Endothelial cell (in vitro differentiated cells): Measurements from ENCODE around the gene ANO10. TPM values are rescaled to one million over a fixed set of nuclear protein-coding genes. Genes with fewer than 3 reads are reported as not detected.
"Not testable (repeated sequence)": the region's sequence is repeated elsewhere in the genome, so short reads cannot be mapped to it uniquely, and the experiment has no call there.

Experiments
- DNase-seq: peaks from one replicate; pipeline ENCODE4 v3.0.0; 2021; ENCODE audit warnings: low spot score
- H3K27ac Mint-ChIP-seq: one replicate; pipeline ENCODE4 v1.8.0; 2021; ENCODE audit warnings: mixed read lengths, inconsistent platforms; ENCODE audit not compliant: unreplicated experiment
- H3K27me3 Mint-ChIP-seq: one replicate; pipeline ENCODE4 v1.8.0; 2021; ENCODE audit warnings: mild to moderate bottlenecking, moderate library complexity, mixed read lengths, inconsistent platforms; ENCODE audit not compliant: unreplicated experiment
- H3K36me3 Mint-ChIP-seq: one replicate; pipeline ENCODE4 v1.8.0; 2021; ENCODE audit warnings: mild to moderate bottlenecking, low read depth, mixed read lengths, inconsistent platforms; ENCODE audit not compliant: unreplicated experiment
- H3K4me1 Mint-ChIP-seq: one replicate; pipeline ENCODE4 v1.8.0; 2021; ENCODE audit warnings: mild to moderate bottlenecking, mixed read lengths, inconsistent platforms; ENCODE audit not compliant: unreplicated experiment
- H3K4me3 Mint-ChIP-seq: one replicate; pipeline ENCODE4 v1.8.0; 2021; ENCODE audit warnings: mild to moderate bottlenecking, mixed read lengths, inconsistent platforms; ENCODE audit not compliant: unreplicated experiment
- H3K9me3 Mint-ChIP-seq: one replicate; pipeline ENCODE4 v1.8.0; 2021; ENCODE audit warnings: mixed read lengths, inconsistent platforms; ENCODE audit not compliant: unreplicated experiment
- CTCF ChIP-seq: fragments of 200-600 bp; sonication (generic); IDR thresholded peaks from one replicate; pipeline ENCODE4 v1.5.0; 2021; ENCODE audit warnings: antibody characterized with exemption; ENCODE audit not compliant: unreplicated experiment
- total RNA-seq: library from RNA; stranded (reverse); fragmentation: NEBNext Ultra II Directional; extraction: Animal tissue kit (Norgen Biotek cat#: 25700); gene quantifications from one replicate; pipeline ENCODE4 v1.2.1, GENCODE V29; 2021; ENCODE audit not compliant: unreplicated experiment

The ANO10 gene
- total RNA-seq, 1 donor from 2014 or later, result 112 TPM

GRCh38 chr3:43362183-43362582 lies 259.6 kb downstream of the ANO10 start:
- peaks cover 21% of the 10 kb centered on the region for H3K36me3 Mint-ChIP-seq
- H3K27me3 Mint-ChIP-seq, result peaks cover 21% of the 10 kb centered on the region
- H3K4me3 Mint-ChIP-seq, result no peak overlapping the region

GRCh38 chr3:43361077-43361476 lies 260.7 kb downstream of the ANO10 start:
- no peak for TF ChIP-seq CTCF
- DNase-seq, result no peak
- Mint-ChIP-seq H3K36me3 (peaks cover 19% of the 10 kb centered on the region), H3K27ac (no peak overlapping the region), H3K27me3 (peaks cover 12% of the 10 kb centered on the region), H3K4me1 (no peaks in the 10 kb centered on the region), H3K4me3 (no peak overlapping the region), H3K9me3 (no peaks in the 10 kb centered on the region)

More at GRCh38 chr3:43362183-43362582, 259.6 kb downstream of the ANO10 start:
- no peak for DNase-seq
- no peak for TF ChIP-seq CTCF
- H3K27ac Mint-ChIP-seq, result no peak overlapping the region
- H3K9me3 Mint-ChIP-seq, result no peaks in the 10 kb centered on the region
- no peaks in the 10 kb centered on the region for H3K4me1 Mint-ChIP-seq

GRCh38 chr3:43356033-43356432 lies 265.8 kb downstream of the ANO10 start:
- H3K9me3 Mint-ChIP-seq, H3K4me3 Mint-ChIP-seq, DNase-seq, H3K4me1 Mint-ChIP-seq, H3K27ac Mint-ChIP-seq: not testable (repeated sequence)
- Mint-ChIP-seq H3K36me3 (peaks cover 39% of the 10 kb centered on the region), H3K27me3 (peaks cover 12% of the 10 kb centered on the region)

GRCh38 chr3:43353923-43354670 lies 267.7 kb downstream of the ANO10 start:
- peaks cover 11% of the 10 kb centered on the region for H3K4me1 Mint-ChIP-seq
- no peaks in the 10 kb centered on the region for H3K9me3 Mint-ChIP-seq
- H3K36me3 Mint-ChIP-seq, result peaks cover 57% of the 10 kb centered on the region
- H3K4me3 Mint-ChIP-seq, result no peak overlapping the region
- no peak for TF ChIP-seq CTCF
- H3K27ac Mint-ChIP-seq, result peak overlapping the region; percentile 39
- H3K27me3 Mint-ChIP-seq, result peaks cover 11% of the 10 kb centered on the region
- DNase-seq, result no peak

GRCh38 chr3:43353393-43353792 lies 268.4 kb downstream of the ANO10 start:
- TF ChIP-seq CTCF, result no peak
- peaks cover 18% of the 10 kb centered on the region for H3K4me1 Mint-ChIP-seq
- peaks cover 64% of the 10 kb centered on the region for H3K36me3 Mint-ChIP-seq

More at GRCh38 chr3:43353393-43353792, 268.4 kb downstream of the ANO10 start:
- Mint-ChIP-seq H3K9me3 (no peaks in the 10 kb centered on the region), H3K27me3 (peaks cover 15% of the 10 kb centered on the region), H3K4me3 (no peak overlapping the region), H3K27ac (no peak overlapping the region)
- no peak for DNase-seq
